H1 (cell line): ENCODE data around the gene ADGB. TPM values are rescaled to one million over a fixed set of nuclear protein-coding genes. Genes with fewer than 3 reads are reported as not detected.

Experiments used
- CTCF ChIA-PET: fragments of 300-600 bp; sonication (Branson Sonifier 250); formaldehyde crosslinking; loops from one replicate; lab custom pipeline; 2021; ENCODE audit not compliant: partially characterized antibody; lab: Charles Lee
- POLR2A ChIA-PET: fragments of 300-600 bp; sonication (Branson Sonifier 250); formaldehyde crosslinking; loops from one replicate; lab custom pipeline; 2021; ENCODE audit warnings: inconsistent platforms; ENCODE audit not compliant: partially characterized antibody; lab: Charles Lee
- DNase-seq, 2 experiments: peaks; one replicate each; pipeline versions ENCODE4 v3.0.0 to v3.0.0-alpha.2; 2010 to 2022; ENCODE audit warnings: low spot score in 2 of 2, low read depth in 1 of 2, mixed read lengths in 1 of 2
- FAIRE-seq: peaks from 2 replicates; lab custom pipeline; 2011; peaks lifted over from hg19 to GRCh38; lab: Jason Lieb, UNC
- H2AFZ ChIP-seq: 2 replicates; pipeline ENCODE4 v1.8.1; 2012; ENCODE audit warnings: low read length, inconsistent platforms
- H2AK5ac ChIP-seq: 2 replicates; pipeline ENCODE4 v1.6.1; 2013; ENCODE audit warnings: low read depth, low read length
- H2BK120ac ChIP-seq: replicated peaks from 2 replicates; pipeline ENCODE3; 2013; ENCODE audit warnings: low read depth, low read length, inconsistent platforms
- H2BK12ac ChIP-seq: 2 replicates; pipeline ENCODE4 v1.6.1; 2013; ENCODE audit warnings: low read depth, low read length
- H2BK15ac ChIP-seq: 2 replicates; pipeline ENCODE4 v1.6.1; 2013; ENCODE audit warnings: low read length
- H2BK20ac ChIP-seq: 2 replicates; pipeline ENCODE4 v1.6.1; 2013; ENCODE audit warnings: low read length
- H2BK5ac ChIP-seq: 2 replicates; pipeline ENCODE4 v1.6.1; 2013; ENCODE audit warnings: low read depth, low read length
- H3K14ac ChIP-seq: 2 replicates; pipeline ENCODE4 v1.6.1; 2013; ENCODE audit warnings: inconsistent platforms; ENCODE audit not compliant: insufficient read length
- H3K18ac ChIP-seq: 2 replicates; pipeline ENCODE4 v1.6.1; 2013; ENCODE audit warnings: low read length; ENCODE audit errors: extremely low read depth
- H3K23ac ChIP-seq: 2 replicates; pipeline ENCODE4 v1.6.1; 2013; ENCODE audit warnings: inconsistent platforms; ENCODE audit not compliant: insufficient read length
- H3K23me2 ChIP-seq: 2 replicates; pipeline ENCODE4 v1.6.1; 2013; ENCODE audit warnings: low read depth, low read length
- H3K27ac ChIP-seq: 2 replicates; pipeline ENCODE4 v1.6.1; 2011; ENCODE audit warnings: low read depth, low read length, inconsistent platforms
- H3K27me3 ChIP-seq, 4 experiments: replicated peaks in 1 of 4; 1 replicate in 1 of 4; 2 replicates in 3 of 4; pipeline versions ENCODE4 v1.6.1 to v1.8.1; 2011 to 2013; ENCODE audit warnings: low read length in 3 of 4, mild to moderate bottlenecking in 3 of 4, inconsistent platforms in 2 of 4, mixed read lengths in 2 of 4, moderate library complexity in 1 of 4; ENCODE audit not compliant: control insufficient read depth in 3 of 4, insufficient read depth in 3 of 4; ENCODE audit errors: extremely low read depth in 1 of 4
- H3K36me3 ChIP-seq, 4 experiments: 2 replicates each; pipeline versions ENCODE4 v1.6.1 to v1.8.1; 2011 to 2013; ENCODE audit warnings: mild to moderate bottlenecking in 4 of 4, low read length in 3 of 4, moderate library complexity in 2 of 4, control low read depth in 1 of 4, inconsistent platforms in 1 of 4; ENCODE audit not compliant: insufficient read depth in 4 of 4, control insufficient read depth in 2 of 4
- H3K4ac ChIP-seq: replicated peaks from 2 replicates; pipeline ENCODE3; 2013; ENCODE audit warnings: low read length, low read depth, mixed read lengths, inconsistent platforms; ENCODE audit not compliant: insufficient read length
- H3K4me1 ChIP-seq, 4 experiments: replicated peaks in 1 of 4; 1 replicate in 1 of 4; 2 replicates in 3 of 4; pipeline versions ENCODE4 v1.6.1 to v1.8.1; 2011 to 2013; ENCODE audit warnings: low read length in 3 of 4, inconsistent platforms in 2 of 4, mixed read lengths in 1 of 4; ENCODE audit not compliant: insufficient read depth in 4 of 4, control insufficient read depth in 3 of 4
- H3K4me2 ChIP-seq, 2 experiments: 2 replicates each; pipeline versions ENCODE4 v1.6.1 to v1.8.1; 2011 to 2013; ENCODE audit warnings: low read depth in 2 of 2, low read length in 2 of 2, control low read depth in 1 of 2, inconsistent platforms in 1 of 2, mild to moderate bottlenecking in 1 of 2; ENCODE audit not compliant: insufficient read depth in 1 of 2
- H3K4me3 ChIP-seq, 4 experiments: fragments of 200-600, 300-600 bp in 1 of 4; sonication (generic), shearing (Covaris generic), sonication (Bioruptor Twin) in 1 of 4; 2 replicates each; pipeline versions ENCODE4 v1.5.1 to v1.8.1; 2011 to 2016; ENCODE audit warnings: low read length in 4 of 4, low read depth in 3 of 4, control low read depth in 2 of 4, inconsistent platforms in 2 of 4, mild to moderate bottlenecking in 2 of 4, mixed read lengths in 1 of 4, moderate library complexity in 1 of 4; ENCODE audit not compliant: insufficient read depth in 2 of 4; ENCODE audit errors: extremely low read depth in 1 of 4
- H3K56ac ChIP-seq: replicated peaks from 2 replicates; pipeline ENCODE3; 2013; ENCODE audit warnings: low read depth, mild to moderate bottlenecking, mixed read lengths, low read length, inconsistent platforms; ENCODE audit not compliant: insufficient read length
- H3K79me1 ChIP-seq: 2 replicates; pipeline ENCODE4 v1.6.1; 2013; ENCODE audit warnings: low read depth, low read length, control low read depth
- H3K79me2 ChIP-seq, 2 experiments: 2 replicates each; pipeline versions ENCODE4 v1.6.1 to v1.8.1; 2012 to 2013; ENCODE audit warnings: low read length in 2 of 2, mild to moderate bottlenecking in 2 of 2, inconsistent platforms in 1 of 2; ENCODE audit not compliant: insufficient read depth in 2 of 2, control insufficient read depth in 1 of 2
- H3K9ac ChIP-seq, 4 experiments: replicated peaks in 1 of 4; 1 replicate in 1 of 4; 2 replicates in 3 of 4; pipeline versions ENCODE4 v1.6.1 to v1.8.1; 2011 to 2013; ENCODE audit warnings: low read depth in 3 of 4, low read length in 3 of 4, control low read depth in 2 of 4, mild to moderate bottlenecking in 2 of 4, moderate library complexity in 2 of 4, inconsistent platforms in 1 of 4; ENCODE audit errors: extremely low read depth in 1 of 4
- H3K9me3 ChIP-seq, 2 experiments: 2 replicates each; pipeline versions ENCODE4 v1.6.1 to v1.8.1; 2012 to 2013; ENCODE audit warnings: mild to moderate bottlenecking in 2 of 2, moderate library complexity in 2 of 2, control low read depth in 1 of 2, inconsistent platforms in 1 of 2, low read depth in 1 of 2, low read length in 1 of 2, mixed read lengths in 1 of 2; ENCODE audit not compliant: insufficient read depth in 2 of 2
- H4K20me1 ChIP-seq, 2 experiments: replicated peaks in 1 of 2; 2 replicates each; pipeline versions ENCODE3 to v1.8.1; 2011 to 2013; ENCODE audit warnings: inconsistent platforms in 2 of 2, low read length in 2 of 2, mild to moderate bottlenecking in 1 of 2; ENCODE audit not compliant: insufficient read depth in 2 of 2, control insufficient read depth in 1 of 2
- H4K5ac ChIP-seq: 2 replicates; pipeline ENCODE4 v1.6.1; 2013; ENCODE audit warnings: low read length, low read depth, mixed read lengths, inconsistent platforms; ENCODE audit not compliant: insufficient read length
- H4K8ac ChIP-seq: 2 replicates; pipeline ENCODE4 v1.8.0; 2013; ENCODE audit warnings: mild to moderate bottlenecking, moderate library complexity, low read length, inconsistent platforms; ENCODE audit not compliant: insufficient read depth; ENCODE audit errors: extremely low read depth
- H4K91ac ChIP-seq: replicated peaks from 2 replicates; pipeline ENCODE3; 2013; ENCODE audit warnings: low read length, mixed read lengths, inconsistent platforms; ENCODE audit not compliant: insufficient read length
- BCL11A ChIP-seq, 2 experiments: IDR thresholded peaks; one replicate each; pipeline ENCODE4 v1.6.1; 2011; ENCODE audit warnings: low read depth in 2 of 2, low read length in 2 of 2, mild to moderate bottlenecking in 2 of 2
- CTCF ChIP-seq, 3 experiments: IDR thresholded peaks; 1 replicate in 2 of 3; 2 replicates in 1 of 3; pipeline versions ENCODE4 v1.5.1 to v1.6.1; 2011; ENCODE audit warnings: low read length in 3 of 3, mild to moderate bottlenecking in 3 of 3, inconsistent platforms in 2 of 3, low read depth in 1 of 3, moderate library complexity in 1 of 3; ENCODE audit not compliant: insufficient read depth in 1 of 3; ENCODE audit errors: control extremely low read depth in 1 of 3
- HDAC6 ChIP-seq: IDR thresholded peaks from one replicate; pipeline ENCODE4 v1.7.1; 2012; ENCODE audit warnings: low read depth, mild to moderate bottlenecking, inconsistent platforms, low read length, moderate library complexity
- KDM4A ChIP-seq: IDR thresholded peaks from one replicate; pipeline ENCODE4 v1.7.1; 2012; ENCODE audit warnings: low read depth, mild to moderate bottlenecking, moderate library complexity, low read length, inconsistent platforms; ENCODE audit not compliant: severe bottlenecking
- NRF1 ChIP-seq: IDR thresholded peaks from 2 replicates; pipeline ENCODE4 v1.6.1; 2011; ENCODE audit warnings: mild to moderate bottlenecking, low read depth, low read length, improper control_type of control experiment
- TAF7 ChIP-seq: optimal IDR thresholded peaks from 2 replicates; pipeline ENCODE3; 2011; ENCODE audit warnings: low read depth, mild to moderate bottlenecking, inconsistent platforms, low read length, moderate library complexity, borderline replicate concordance
- WGBS, 2 experiments: shearing (Covaris generic) in 1 of 2; methylation state at CpG; one replicate each; pipeline versions ENCODE4 v1.1.6 to v1.1.7; 2013 to 2015; ENCODE audit warnings: low lambda C conversion rate in 2 of 2, mixed read lengths in 2 of 2, inconsistent platforms in 1 of 2, low coverage in 1 of 2, missing lambda C conversion rate in 1 of 2; ENCODE audit not compliant: insufficient replicate concordance in 2 of 2, insufficient coverage in 1 of 2, insufficient read length in 1 of 2; ENCODE audit errors: extremely low coverage in 1 of 2, missing lambda C conversion rate in 1 of 2; 5-methylcytosine and 5-hydroxymethylcytosine counted together
- polyA plus RNA-seq, 7 experiments: library from polyadenylated mRNA; depleted of rRNA in 3 of 7; stranded (reverse) in 5 of 7; unstranded in 2 of 7; fragments of >200 nt in 5 of 7; fragments of 200-250 nt in 2 of 7; gene quantifications; 1 replicate in 5 of 7; 2 replicates in 1 of 7; 4 replicates in 1 of 7; pipeline versions ENCODE4 v1.2.1 to v1.2.3, GENCODE V29; 2011 to 2013; ENCODE audit warnings: missing spikeins in 2 of 7, mixed read lengths in 2 of 7
- total RNA-seq: library from RNA; stranded (reverse); fragmentation: NEBNext Ultra II Directional; extraction: Animal tissue kit (Norgen Biotek cat#: 25700); gene quantifications from 2 replicates; pipeline ENCODE4 v1.2.1, GENCODE V29; 2021

The ADGB gene
- total and polyA plus RNA-seq, 2 of the 8 experiments (the other 6 are each of a cell fraction or from before 2014, with no cell fraction given) = not detected

DNA sequence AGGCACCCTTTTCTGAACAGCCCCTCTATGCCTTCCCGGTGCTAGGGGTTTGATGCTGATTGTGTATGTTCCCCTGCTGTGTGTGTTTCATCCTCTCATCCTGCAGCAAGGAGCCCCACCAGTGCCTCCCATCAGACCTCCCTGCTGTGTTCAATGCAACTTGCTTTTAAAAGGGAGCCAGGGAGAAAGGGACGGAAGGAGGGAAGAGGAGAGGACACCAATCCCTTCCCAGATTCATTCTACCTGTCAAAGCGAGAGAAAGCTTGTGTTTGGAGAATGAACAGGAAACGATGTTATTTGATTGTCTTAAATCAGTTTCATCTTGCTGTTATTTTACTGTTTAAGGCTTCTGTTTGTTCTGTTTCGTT lies 259.2 kb downstream of the ADGB start:
- FAIRE-seq (peak; percentile 82), DNase-seq (peak in 1 of 2 experiments; percentile 51)
- Histone ChIP-seq H3K56ac (no peak overlapping the region), H2BK12ac (peak overlapping the region; percentile 50; the same call in 1 of the 2 replicates), H2BK15ac (no peak overlapping the region), H3K36me3 (no peaks in the 10 kb centered on the region), H3K79me1 (no peaks in the 10 kb centered on the region), H3K4me1 (peaks cover 0 to 2% (median 0%) of the 10 kb centered on the region in 4 experiments; a peak in 1 of 7 replicates), H3K27me3 (no peaks in the 10 kb centered on the region), H2BK20ac (no peak overlapping the region), H3K4me2 (peak overlapping the region; percentile 22 to 70; a peak in 3 of 4 replicates), H3K14ac (no peak overlapping the region), H3K23ac (no peak overlapping the region), H4K5ac (no peak overlapping the region), H3K79me2 (no peaks in the 10 kb centered on the region), H2BK120ac (no peak overlapping the region), H2AFZ (peak overlapping the region; percentile 10; the same call in 1 of the 2 replicates), H4K8ac (no peak overlapping the region), H4K20me1 (no peaks in the 10 kb centered on the region), H3K9ac (no peak overlapping the region), H3K27ac (no peak overlapping the region), H3K23me2 (no peaks in the 10 kb centered on the region; the same call in 1 of the 2 replicates), H2AK5ac (no peak overlapping the region), H3K9me3 (no peaks in the 10 kb centered on the region), H3K4me3 (peak overlapping the region in 3 of 4 experiments; percentile 23 to 58 (median 23); a peak in 6 of 8 replicates), H3K4ac (no peak overlapping the region), H3K18ac (no peak overlapping the region), H4K91ac (no peak overlapping the region), H2BK5ac (no peak overlapping the region)
- POLR2A ChIA-PET = no interaction called here
- WGBS, 2 experiments = 20% methylated on average over 5 of the region's 5 CpGs; no CpG with 5 or more reads in 1 of the 2 experiments
- CTCF ChIA-PET = interaction anchor here (0.9 to 1.2 kb wide), 2 partner anchors 10 to 423 kb away, joined by 3 read pairs; no protein-coding TSS in a partner anchor
- TF ChIP-seq NRF1 (no peak), TAF7 (no peak), KDM4A (no peak), BCL11A (IDR thresholded peaks at IDR 0.05; ENCODE audit: low read depth in 2 of 2, low read length in 2 of 2) (no peak), CTCF (IDR thresholded peaks at IDR 0.05; ENCODE audit: control extremely low read depth in 1 of 3, insufficient read depth in 1 of 3, low read depth in 1 of 3, low read length in 3 of 3) (no peak), HDAC6 (no peak)
